Measurements from ENCODE around the gene IKZF2. TPM values are rescaled to one million over a fixed set of nuclear protein-coding genes. Genes with fewer than 3 reads are reported as not detected.

IKZF2 gene
- total and polyA plus RNA-seq, 2 of the 4 experiments (the other 2 are of a cell fraction), result 2.1 to 25.5 TPM

GRCh38 chr2:213185147-213185822 is 33.9 kb upstream of the IKZF2 start:
- Histone ChIP-seq H3K27ac (ENCODE audit: insufficient read depth, low read length) (no peak overlapping the region), H3K9me1 (ENCODE audit: insufficient read depth, low read length) (peaks cover 5% of the 10 kb centered on the region; the same call in 1 of the 2 replicates), H2BK120ac (ENCODE audit: low read depth, low read length) (peak overlapping the region; percentile 55; the same call in 1 of the 2 replicates), H3K27me3 (ENCODE audit: control insufficient read depth, insufficient read depth, low read length) (no peaks in the 10 kb centered on the region), H3K4ac (ENCODE audit: low read depth, low read length) (no peak overlapping the region), H2BK5ac (ENCODE audit: low read depth, low read length, poor library complexity, severe bottlenecking) (no peak overlapping the region), H2AK5ac (ENCODE audit: low read depth, low read length) (no peak overlapping the region), H4K8ac (ENCODE audit: low read depth in 2 of 2, low read length in 2 of 2) (no peak overlapping the region), H3K18ac (ENCODE audit: low read depth, low read length) (no peak overlapping the region), H2BK20ac (ENCODE audit: low read depth, low read length) (peak overlapping the region; percentile 10; the same call in 1 of the 2 replicates), H2AFZ (replicated peaks; ENCODE audit: low read length, poor library complexity) (no peak overlapping the region), H3K14ac (replicated peaks; ENCODE audit: low read depth, low read length) (no peak overlapping the region), H4K5ac (ENCODE audit: low read depth, low read length) (no peak overlapping the region), H2AK9ac (replicated peaks; ENCODE audit: low read depth, low read length, poor library complexity) (no peak overlapping the region), H3K23ac (ENCODE audit: low read depth, low read length) (no peak overlapping the region), H4K91ac (ENCODE audit: insufficient read depth, low read depth, low read length) (peak overlapping the region; percentile 69), H3K4me3 (ENCODE audit: insufficient read depth, low read depth, low read length) (no peak overlapping the region), H4K20me1 (ENCODE audit: insufficient read depth, low read length) (no peaks in the 10 kb centered on the region), H3K9me3 (ENCODE audit: control insufficient read depth, insufficient read depth, low read length) (no peaks in the 10 kb centered on the region), H3K4me1 (ENCODE audit: control insufficient read depth, insufficient read depth, low read length) (peaks cover 5% of the 10 kb centered on the region; the same call in 1 of the 2 replicates), H3K9ac (ENCODE audit: low read depth, low read length) (no peak overlapping the region), H3K4me2 (ENCODE audit: low read depth, low read length) (no peak overlapping the region), H3K79me1 (ENCODE audit: low read depth in 1 of 2, low read length in 2 of 2) (no peaks in the 10 kb centered on the region), H3K36me3 (ENCODE audit: control insufficient read depth, insufficient read depth, low read length) (no peaks in the 10 kb centered on the region), H3K56ac (ENCODE audit: extremely low read depth, insufficient read depth, low read length) (no peak overlapping the region), H2BK15ac (ENCODE audit: low read depth, low read length) (peak overlapping the region; percentile 71; the same call in 1 of the 3 replicates)
- in situ Hi-C loops (cut with MboI; ENCODE audit: low sequenced_read_pairs), result no loop called here
- POLR2A ChIA-PET (ENCODE audit: unreplicated experiment), result no interaction called here
- CTCF ChIA-PET, result interaction anchor here (1.1 kb wide), 1 partner anchor 23 kb away, joined by 3 read pairs; no protein-coding TSS in a partner anchor
- 80% methylated on average over 1 of the region's 3 CpGs; no CpG with 5 or more reads in 1 of the 2 experiments for WGBS, 2 experiments (ENCODE audit: extremely low coverage in 2 of 2, insufficient read length in 1 of 2)
- DNase-seq, result no peak
- ATAC-seq (ENCODE audit: low read depth), result no peak
- TF ChIP-seq FOS (IDR thresholded peaks at IDR 0.05; ENCODE audit: low read depth, low read length), result no peak
- no peak for TF ChIP-seq RFX5 (IDR thresholded peaks at IDR 0.05; ENCODE audit: low read depth, low read length)
- no peak for TF ChIP-seq RAD21 (IDR thresholded peaks at IDR 0.05; ENCODE audit: low read length)
- TF ChIP-seq CHD1 (IDR thresholded peaks at IDR 0.05; ENCODE audit: low read depth, low read length), result no peak
- no peak for TF ChIP-seq MAZ (IDR thresholded peaks at IDR 0.05; ENCODE audit: borderline replicate concordance, low read depth, low read length)
- no peak for TF ChIP-seq ELK1 (IDR thresholded peaks at IDR 0.05; ENCODE audit: borderline replicate concordance, low read depth, low read length)
- TF ChIP-seq CEBPB (IDR thresholded peaks at IDR 0.05; ENCODE audit: low read depth, low read length), result no peak
- TF ChIP-seq SMC3 (IDR thresholded peaks at IDR 0.05; ENCODE audit: low read depth, low read length), result no peak
- no peak for TF ChIP-seq MAFK (IDR thresholded peaks at IDR 0.05; ENCODE audit: low read depth, low read length)
- TF ChIP-seq USF2 (IDR thresholded peaks at IDR 0.05; ENCODE audit: low read depth, low read length), result no peak
- no peak for TF ChIP-seq CTCF (conservative IDR thresholded peaks at IDR 0.05; ENCODE audit: low read depth, low read length)
- no peak for TF ChIP-seq NFE2L2 (IDR thresholded peaks at IDR 0.05; ENCODE audit: low read depth, low read length)
- dilution Hi-C loops (cut with HindIII; ENCODE audit: low sequenced_read_pairs, unreplicated experiment), result no loop called here
- no TSS peak for BruUV-seq (replicated peaks)
- intact Hi-C loops (cut with micrococcal nuclease), result no loop called here

Measured in IMR-90 (cell line).